K562 (cell line): ENCODE results near the gene USP20. TPM values are rescaled to one million over a fixed set of nuclear protein-coding genes. Genes with fewer than 3 reads are reported as not detected.

Experiments used
- CREB1 ChIP-seq, 2 experiments: sonication (generic) in 1 of 2; formaldehyde crosslinking in 1 of 2; IDR thresholded peaks; 2 replicates each; pipeline versions ENCODE4 v1.6.1 to v1.8.0; 2012 to 2022; ENCODE audit warnings: inconsistent platforms in 1 of 2, mild to moderate bottlenecking in 1 of 2, missing genetic modification reagents in 1 of 2, moderate library complexity in 1 of 2
- CTCFL ChIP-seq: IDR thresholded peaks from 2 replicates; pipeline ENCODE4 v1.6.1; 2011; ENCODE audit warnings: borderline replicate concordance, low read depth, mild to moderate bottlenecking, moderate library complexity, low read length; ENCODE audit not compliant: insufficient read depth, poor library complexity, severe bottlenecking
- HDAC1 ChIP-seq, 2 experiments: fragments of 450-650 bp; IDR thresholded peaks; 2 replicates each; pipeline ENCODE4 v1.6.1; 2016 to 2017; ENCODE audit warnings: inconsistent platforms in 1 of 2, mild to moderate bottlenecking in 1 of 2, moderate library complexity in 1 of 2
- HDAC2 ChIP-seq: fragments of 450-650 bp; IDR thresholded peaks from 2 replicates; pipeline ENCODE4 v1.6.1; 2016; ENCODE audit warnings: mild to moderate bottlenecking
- KLF13 ChIP-seq: fragments of 450-650 bp; IDR thresholded peaks from 2 replicates; pipeline ENCODE4 v1.6.1; 2016; ENCODE audit warnings: missing genetic modification characterization, low read depth, mild to moderate bottlenecking, missing compliant biosample characterization, moderate library complexity, borderline replicate concordance
- MCM2 ChIP-seq: fragments of 450-650 bp; IDR thresholded peaks from 2 replicates; pipeline ENCODE4 v1.6.1; 2017; ENCODE audit warnings: low read depth, mild to moderate bottlenecking
- NBN ChIP-seq: fragments of 450-650 bp; IDR thresholded peaks from 2 replicates; pipeline ENCODE4 v1.6.1; 2016; ENCODE audit warnings: low read depth, mild to moderate bottlenecking
- PCBP1 ChIP-seq: fragments of 200-400 bp; formaldehyde crosslinking; IDR thresholded peaks from 2 replicates; pipeline ENCODE4 v1.6.1; 2018; ENCODE audit warnings: mild to moderate bottlenecking, low read depth, low read length; ENCODE audit not compliant: poor library complexity, severe bottlenecking
- POLR2AphosphoS2 ChIP-seq: IDR thresholded peaks from 2 replicates; pipeline ENCODE4 v1.6.1; 2012; ENCODE audit warnings: low read length, improper control_type of control experiment
- POLR2G ChIP-seq: fragments of 200-400 bp; formaldehyde crosslinking; IDR thresholded peaks from 2 replicates; pipeline ENCODE4 v1.6.1; 2017; ENCODE audit warnings: low read depth, mild to moderate bottlenecking, antibody characterized with exemption, low read length, moderate library complexity
- SIN3A ChIP-seq, 2 experiments: fragments of 150-350 bp in 1 of 2; IDR thresholded peaks; 2 replicates each; pipeline ENCODE4 v1.6.1; 2011 to 2016; ENCODE audit warnings: borderline replicate concordance in 2 of 2, low read depth in 2 of 2, low read length in 2 of 2, mild to moderate bottlenecking in 2 of 2, moderate library complexity in 2 of 2; ENCODE audit not compliant: control insufficient read depth in 1 of 2
- SMARCE1 ChIP-seq: fragments of 450-650 bp; IDR thresholded peaks from 2 replicates; pipeline ENCODE4 v1.7.1; 2016; ENCODE audit warnings: mild to moderate bottlenecking
- STAT5B ChIP-seq: fragments of 250-450 bp; sonication (Bioruptor Pico); IDR thresholded peaks from 2 replicates; pipeline ENCODE4 v1.8.0; 2021; ENCODE audit warnings: mild to moderate bottlenecking, inconsistent platforms
- STAT6 ChIP-seq: sonication (generic); formaldehyde crosslinking; IDR thresholded peaks from 2 replicates; pipeline ENCODE4 v1.8.1; 2023; ENCODE audit warnings: mild to moderate bottlenecking, missing genetic modification reagents
- YBX1 ChIP-seq: fragments of 450-650 bp; IDR thresholded peaks from 2 replicates; pipeline ENCODE4 v1.7.1; 2016; ENCODE audit warnings: mild to moderate bottlenecking
- ZBTB7A ChIP-seq: IDR thresholded peaks from 2 replicates; pipeline ENCODE4 v1.6.1; 2011; ENCODE audit warnings: low read depth, mild to moderate bottlenecking, low read length, moderate library complexity, borderline replicate concordance; ENCODE audit not compliant: control insufficient read depth
- polyA plus RNA-seq, 8 experiments: library from polyadenylated mRNA; depleted of rRNA in 4 of 8; stranded (reverse) in 5 of 8; unstranded in 3 of 8; fragments of >200 nt; fragmentation: Nextera tagmentation in 2 of 8; fragmentation: Illumina TruSeq in 1 of 8; extraction: Ambion mirVana in 2 of 8; extraction: Trizol in 1 of 8; gene quantifications; 2 replicates each; pipeline versions ENCODE4 v1.2.1 to v1.2.3, GENCODE V29; 2011 to 2014; ENCODE audit warnings: inconsistent platforms in 1 of 8, missing spikeins in 1 of 8
- total RNA-seq, 7 experiments: library from RNA; depleted of rRNA in 6 of 7; stranded (reverse); fragments of >200 nt in 6 of 7; fragmentation: Illumina TruSeq in 2 of 7; extraction: Trizol in 2 of 7; gene quantifications; 2 replicates each; pipeline versions ENCODE4 v1.2.1 to v1.2.3, GENCODE V29; 2011 to 2021; ENCODE audit warnings: low replicate concordance in 1 of 7

USP20 gene
- total and polyA plus RNA-seq, 9 of the 15 experiments (the other 6 are each of a cell fraction or from before 2014, with no cell fraction given) = 1.9 to 136 (median 49.1) TPM

- TF ChIP-seq CTCFL (peak; percentile 91), SMARCE1 (no peak), HDAC2 (no peak), STAT5B (CRISPR knock-in tag) (no peak), KLF13 (tag) (no peak), PCBP1 (peak; percentile 66), POLR2AphosphoS2 (no peak), NBN (no peak), POLR2G (peak; percentile 70), MCM2 (no peak), HDAC1 (IDR thresholded peaks at IDR 0.05) (no peak), YBX1 (no peak), ZBTB7A (peak; percentile 2; the same call in 1 of the 2 replicates), STAT6 (CRISPR knock-in tag) (no peak), SIN3A (IDR thresholded peaks at IDR 0.05; ENCODE audit: borderline replicate concordance in 2 of 2, control insufficient read depth in 1 of 2, low read depth in 2 of 2, low read length in 2 of 2) (no peak), CREB1 (IDR thresholded peaks at IDR 0.05) (no peak), CREB1 (CRISPR knock-in tag; IDR thresholded peaks at IDR 0.05) (no peak)
Measured at GRCh38 chr9:129875181-129875611, 39.9 kb downstream of the USP20 start (continued).
